Stimulated activated CD4-positive, alpha-beta T cell treated with anti-CD3 and anti-CD28 coated beads, Interleukin-1b, Interleukin-23, amount 100 ng/mL, for 24 hours (primary cell): ENCODE data around the gene PARS2.
A peak's percentile ranks its signal among the peaks of the same experiment; 100 is the strongest.

Experiments used
- DNase-seq, 4 experiments: peaks; one replicate each; pipeline ENCODE4 v3.0.0-alpha.2; 2020; ENCODE audit warnings: low read depth in 4 of 4, low spot score in 1 of 4

PARS2 gene

DNA sequence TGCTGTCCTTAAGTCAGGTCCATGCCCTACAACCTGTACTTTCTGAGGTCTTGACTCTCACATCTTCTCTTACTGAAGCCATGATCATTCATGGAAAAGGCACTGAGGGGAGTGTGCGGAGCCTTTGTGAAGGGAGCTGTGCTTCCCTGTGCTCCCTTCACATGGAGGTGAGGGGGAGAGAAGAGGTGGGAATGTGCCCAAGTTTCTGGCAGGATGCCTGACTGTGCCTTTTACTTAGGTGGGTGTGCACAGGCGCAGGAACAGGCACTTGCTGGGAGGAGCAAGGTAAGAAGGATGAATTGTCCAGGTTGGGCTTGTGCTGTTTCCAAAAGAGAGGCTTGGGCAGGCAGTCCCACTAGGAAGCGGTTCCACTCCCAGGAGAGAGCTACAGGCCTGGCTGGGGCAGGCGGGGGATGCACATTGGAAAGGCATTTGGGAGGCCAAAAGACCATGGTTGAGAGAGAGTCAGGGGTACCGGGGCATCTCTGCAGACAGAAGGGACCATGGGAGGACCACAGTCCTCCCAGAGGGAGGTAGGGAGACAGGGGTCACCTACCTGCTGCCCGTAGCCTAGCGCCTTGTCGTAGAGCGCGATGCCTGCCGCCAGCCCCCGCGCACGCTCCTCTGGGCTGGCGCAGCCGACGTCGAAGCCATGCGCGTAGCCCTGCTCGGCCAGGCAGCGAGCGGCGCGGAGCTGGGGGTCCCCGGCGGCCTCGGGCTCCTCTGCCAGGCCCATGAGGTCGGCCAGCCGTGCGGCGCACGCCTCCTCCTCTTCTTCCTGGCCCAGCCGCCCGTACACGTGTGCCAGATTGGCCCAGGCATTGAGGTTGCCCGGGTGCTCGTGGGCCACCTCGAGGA, 35.9 kb upstream of the PARS2 start:
- DNase-seq: no peak

- peak in 1 of 4 experiments; percentile 42 for DNase-seq
Observed at GRCh38 chr1:54798769-54799641, 34.7 kb upstream of the PARS2 start.

GRCh38 chr1:54798206-54798605, 33.9 kb upstream of the PARS2 start:
- no peak for DNase-seq

- DNase-seq: no peak
Observed at GRCh38 chr1:54796902-54797301, 32.6 kb upstream of the PARS2 start.

GRCh38 chr1:54795841-54796468, 31.6 kb upstream of the PARS2 start:
- no peak for DNase-seq

DNA sequence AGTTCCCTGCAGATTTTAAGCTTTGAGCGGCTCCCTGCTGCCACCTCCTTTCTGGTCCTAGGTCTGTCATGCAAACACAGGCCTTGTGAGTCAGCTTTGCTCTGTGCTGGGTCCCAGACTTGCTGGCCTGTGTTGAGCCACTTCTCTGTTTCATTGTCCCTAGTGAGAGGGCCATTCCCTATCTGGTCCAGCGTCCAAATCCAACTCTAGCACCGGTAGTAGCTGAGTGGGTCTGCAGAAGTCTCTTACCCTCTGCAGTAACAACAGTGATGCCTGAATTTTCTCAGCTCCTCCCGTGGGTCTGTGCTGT, 31.0 kb upstream of the PARS2 start:
- no peak for DNase-seq

DNA sequence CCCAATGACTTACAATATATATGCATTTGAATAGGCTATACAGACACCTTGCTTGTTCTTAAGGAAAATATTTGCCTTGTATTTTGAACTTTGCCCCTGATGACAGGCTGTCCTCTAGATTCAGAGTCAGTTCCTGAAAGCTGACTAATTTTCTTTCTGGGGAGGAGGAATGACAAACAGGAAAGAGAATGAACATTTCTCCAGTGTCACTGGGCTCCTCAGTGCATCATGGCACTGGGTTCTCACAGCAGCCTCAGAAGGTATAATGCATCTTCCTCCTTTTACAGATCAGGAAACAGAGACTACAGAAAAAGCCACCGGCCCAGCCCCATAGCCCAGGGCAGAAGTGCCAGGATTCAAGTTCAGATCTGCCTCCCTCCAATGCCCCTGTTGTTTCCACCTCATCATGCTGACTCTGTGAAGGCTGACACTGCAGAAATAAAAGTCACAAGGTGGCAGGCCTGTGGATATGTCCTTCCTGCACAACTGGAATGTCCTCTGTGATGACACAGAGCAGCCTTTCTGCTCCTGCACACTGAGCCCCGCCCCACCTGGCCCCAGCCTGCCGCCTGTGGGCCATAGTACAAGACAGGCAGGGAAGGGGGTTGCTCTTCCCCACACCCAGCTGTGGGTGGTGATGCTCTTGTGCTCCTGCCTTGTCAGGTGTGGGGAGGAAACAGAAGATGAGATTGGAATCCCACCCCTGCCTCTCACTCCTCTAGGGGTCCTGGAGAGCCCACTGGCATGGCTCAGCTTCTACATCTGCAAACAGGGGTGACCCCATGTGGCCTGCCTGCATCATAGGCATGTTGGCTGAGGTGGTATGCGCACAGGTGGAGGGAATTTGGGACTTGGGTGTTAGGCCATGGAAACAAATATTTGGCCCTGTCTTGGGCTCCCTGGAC, 30.4 kb upstream of the PARS2 start:
- no peak for DNase-seq

GRCh38 chr1:54792686-54793282, 28.5 kb upstream of the PARS2 start:
- no peak for DNase-seq

DNA sequence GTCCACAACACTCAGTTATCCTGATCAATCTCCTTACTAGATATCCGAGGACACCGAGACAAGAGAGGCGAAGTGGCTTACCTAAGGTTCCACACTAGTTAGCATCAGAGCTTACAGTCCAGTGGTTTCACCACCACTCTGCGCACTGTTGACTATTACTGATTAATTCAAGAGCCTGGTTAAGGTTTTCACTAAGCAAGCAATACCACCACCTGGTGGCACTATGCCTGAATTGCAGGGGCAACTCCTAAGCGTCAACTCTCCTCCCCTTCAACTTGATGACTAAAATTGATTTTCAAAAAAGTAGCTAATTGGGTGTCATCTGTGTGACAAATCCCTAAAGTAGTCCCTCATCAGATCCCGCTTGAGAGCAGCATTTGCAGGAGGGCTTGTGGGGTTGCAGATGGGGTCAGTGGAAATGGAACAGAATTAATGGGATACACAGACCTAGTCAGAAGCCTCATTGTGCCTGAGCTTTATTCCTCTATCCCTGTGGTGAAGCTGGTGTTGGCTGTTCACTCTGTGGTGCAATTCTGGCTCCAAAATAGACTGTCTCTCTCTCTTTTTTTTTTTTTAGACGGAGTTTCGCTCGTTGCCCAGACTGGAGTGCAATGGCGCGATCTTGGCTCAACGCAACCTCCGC, 27.7 kb upstream of the PARS2 start:
- DNase-seq: peak in 2 of 4 experiments; percentile 36 to 60

GRCh38 chr1:54788459-54788858, 24.1 kb upstream of the PARS2 start:
- DNase-seq: no peak

DNA sequence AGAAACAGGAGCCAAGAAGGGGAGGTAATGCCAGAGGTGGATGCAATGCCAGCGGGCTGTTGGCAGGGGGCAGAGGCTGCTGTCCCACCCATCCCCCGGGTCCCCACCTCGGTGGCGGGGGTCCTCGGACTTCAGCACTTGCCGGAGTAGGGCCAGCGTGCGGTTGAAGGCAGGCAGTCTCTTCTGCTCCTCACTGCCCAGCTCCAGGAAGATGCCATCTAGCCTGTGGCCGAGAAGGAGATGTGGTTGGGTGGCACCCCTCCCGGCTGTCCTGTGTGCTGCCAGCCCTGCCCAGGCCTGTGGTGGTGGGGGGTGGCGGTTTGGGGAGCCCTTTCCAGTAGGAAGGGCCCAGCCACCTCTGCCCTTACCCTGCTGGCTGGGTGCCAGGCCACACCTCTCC, 23.3 kb upstream of the PARS2 start:
- no peak for DNase-seq

DNA sequence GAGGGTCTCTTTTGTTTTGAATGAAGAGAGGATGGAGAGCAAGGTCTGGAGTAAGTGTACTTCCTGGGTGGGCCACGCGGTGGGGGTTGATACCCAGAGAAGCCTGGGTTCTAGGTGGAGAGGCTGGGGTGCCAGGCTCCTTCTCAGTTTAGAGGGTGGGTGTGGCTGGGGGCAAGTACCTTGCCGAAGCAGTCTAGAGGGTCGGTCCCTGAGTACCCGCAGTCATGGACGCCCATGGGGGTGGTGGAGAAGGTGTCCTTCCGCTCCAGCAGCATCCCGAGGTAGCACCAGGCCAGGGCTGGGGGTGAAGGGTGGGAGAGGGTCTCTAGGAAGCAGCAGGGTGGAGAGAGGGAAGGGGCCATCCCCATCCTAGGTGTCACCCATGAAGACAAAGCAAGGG, 22.5 kb upstream of the PARS2 start:
- no peak for DNase-seq

DNA sequence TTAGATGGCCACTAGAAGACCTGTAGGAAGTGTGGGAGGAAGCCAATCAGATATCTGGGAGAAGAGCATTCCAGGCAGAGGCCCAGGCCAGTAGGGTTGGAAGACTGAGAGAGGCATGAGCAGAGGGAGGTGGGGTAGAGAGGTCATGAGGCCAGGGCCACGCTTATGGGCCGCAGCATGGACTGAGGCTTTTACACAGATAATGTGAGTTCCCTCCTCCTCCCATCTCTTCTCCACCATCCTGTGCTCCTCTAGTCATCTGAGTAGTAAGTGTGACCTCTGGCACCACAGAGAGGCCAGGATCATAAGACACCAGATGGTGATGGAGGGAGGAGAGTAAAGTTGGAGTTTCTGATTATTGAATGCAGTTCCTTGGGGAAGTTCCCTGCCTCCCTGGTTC, 19.7 kb upstream of the PARS2 start:
- no peak for DNase-seq

- no peak for DNase-seq
Observed at GRCh38 chr1:54782588-54782987, 18.3 kb upstream of the PARS2 start.

DNA sequence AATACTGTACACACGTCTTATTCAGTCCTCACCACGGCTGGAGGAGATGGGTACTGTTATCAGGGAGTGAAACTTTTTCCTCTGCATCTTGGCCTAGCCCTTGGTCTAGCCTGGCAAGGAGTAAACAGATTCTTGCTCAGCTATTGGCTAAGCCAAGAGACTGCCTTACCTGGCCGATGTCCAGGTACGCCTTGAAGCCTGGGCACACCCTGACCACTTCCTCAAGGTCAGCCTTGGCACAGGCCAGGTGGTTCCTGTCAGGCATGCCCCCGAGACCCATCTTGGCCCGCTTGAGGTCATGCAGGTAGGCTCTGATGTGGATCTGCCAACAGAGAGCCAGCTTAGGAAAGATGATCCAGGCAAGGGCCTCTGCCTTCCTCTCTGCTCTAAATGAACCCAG, 17.8 kb upstream of the PARS2 start:
- no peak for DNase-seq

DNA sequence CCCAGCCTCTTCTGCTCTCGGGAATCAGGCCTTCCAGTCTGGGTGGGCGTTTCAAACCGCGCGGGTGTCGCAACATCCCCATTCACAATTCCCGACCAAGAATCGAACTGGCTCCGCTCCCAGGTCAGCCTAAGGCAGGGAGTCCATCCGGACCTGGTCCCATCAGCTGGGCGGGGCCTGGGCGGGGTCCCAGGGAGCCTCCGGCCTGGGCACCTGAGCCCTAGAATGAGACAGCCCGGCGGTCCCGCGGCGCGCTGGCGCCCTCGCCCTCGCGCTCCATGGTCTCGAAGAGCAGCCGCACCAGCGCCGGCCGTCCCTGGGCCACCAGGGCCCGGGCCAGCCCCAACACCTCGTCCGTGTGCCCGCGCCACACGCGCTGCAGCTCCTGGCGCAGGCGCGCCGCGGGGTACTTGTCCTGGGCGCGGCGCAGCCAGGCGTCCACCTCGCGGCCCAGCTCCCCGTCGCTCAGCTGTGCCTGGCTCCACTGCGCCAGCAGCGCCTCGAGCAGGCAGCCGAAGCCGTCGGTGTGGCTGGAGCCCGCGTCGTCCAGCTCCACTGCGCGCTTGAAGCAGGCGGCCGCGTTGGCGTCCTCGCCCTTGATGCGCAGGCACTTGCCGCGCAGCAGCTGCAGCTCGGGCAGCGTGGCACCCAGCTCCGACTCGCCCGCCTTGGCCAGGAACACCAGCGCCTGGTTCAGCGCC, 16.9 kb upstream of the PARS2 start:
- DNase-seq: no peak

- no peak for DNase-seq
Observed at GRCh38 chr1:54777431-54777830, 13.1 kb upstream of the PARS2 start.

- DNase-seq: no peak
Observed at GRCh38 chr1:54777011-54777410, 12.7 kb upstream of the PARS2 start.
